CD4-positive, alpha-beta T cell (primary cell): ENCODE data around the gene HS6ST3. TPM values are rescaled to one million over a fixed set of nuclear protein-coding genes. Genes with fewer than 3 reads are reported as not detected.

ENCODE experiments used
- ATAC-seq: fragments of 200-7000 bp; cut with Tn5 transposase; one replicate; pipeline ENCODE4 v1.10.0; 2022; ENCODE audit warnings: mild to moderate bottlenecking; ENCODE audit not compliant: poor library complexity
- CTCF ChIA-PET: fragments of 350-600 bp; sonication (Branson Sonifier 250); formaldehyde crosslinking; loops from one replicate; lab custom pipeline; 2021; ENCODE audit warnings: antibody characterized with exemption, inconsistent platforms; lab: Charles Lee
- POLR2A ChIA-PET: fragments of 350-600 bp; sonication (Branson Sonifier 250); formaldehyde crosslinking; loops from one replicate; lab custom pipeline; 2021; ENCODE audit warnings: antibody characterized with exemption, inconsistent platforms; lab: Charles Lee
- DNase-seq, 14 experiments: peaks; one replicate each; pipeline ENCODE4 v3.0.0-alpha.2; 2013 to 2020; ENCODE audit warnings: mixed read lengths in 2 of 14
- H3K27ac ChIP-seq, 2 donors: one replicate each; pipeline versions ENCODE4 v1.5.1 to v1.7.0; 2013; ENCODE audit warnings: low read length in 2 of 2, low read depth in 1 of 2, mild to moderate bottlenecking in 1 of 2
- H3K27me3 ChIP-seq, 2 experiments: 1 replicate in 1 of 2; 2 replicates in 1 of 2; pipeline versions ENCODE4 v1.6.1 to v1.7.0; 2013; ENCODE audit warnings: low read length in 2 of 2, control low read depth in 1 of 2, mild to moderate bottlenecking in 1 of 2, moderate library complexity in 1 of 2; ENCODE audit not compliant: insufficient read depth in 2 of 2, control insufficient read depth in 1 of 2
- H3K36me3 ChIP-seq: one replicate; pipeline ENCODE4 v1.6.1; 2013; ENCODE audit warnings: low read length, control low read depth; ENCODE audit not compliant: insufficient read depth
- H3K4me1 ChIP-seq: one replicate; pipeline ENCODE4 v1.6.1; 2013; ENCODE audit warnings: low read length, control low read depth; ENCODE audit not compliant: insufficient read depth
- H3K4me3 ChIP-seq: one replicate; pipeline ENCODE4 v1.5.1; 2013; ENCODE audit warnings: mild to moderate bottlenecking, low read length, moderate library complexity
- H3K9me3 ChIP-seq, 2 experiments: 1 replicate in 1 of 2; 2 replicates in 1 of 2; pipeline versions ENCODE4 v1.6.1 to v1.7.0; 2013; ENCODE audit warnings: low read length in 2 of 2, mild to moderate bottlenecking in 2 of 2, control low read depth in 1 of 2, moderate library complexity in 1 of 2; ENCODE audit not compliant: control insufficient read depth in 1 of 2, insufficient read depth in 1 of 2
- H3K27ac Mint-ChIP-seq: one replicate; pipeline ENCODE4 v1.8.0; 2020; ENCODE audit warnings: mixed read lengths
- H3K27me3 Mint-ChIP-seq: one replicate; pipeline ENCODE4 v1.8.0; 2021; ENCODE audit warnings: mixed read lengths
- H3K36me3 Mint-ChIP-seq: one replicate; pipeline ENCODE4 v1.8.0; 2021; ENCODE audit warnings: low read depth, mixed read lengths
- H3K4me1 Mint-ChIP-seq: one replicate; pipeline ENCODE4 v1.8.0; 2021; ENCODE audit warnings: low read depth, mixed read lengths
- H3K4me3 Mint-ChIP-seq: one replicate; pipeline ENCODE4 v1.8.0; 2020; ENCODE audit warnings: mild to moderate bottlenecking, mixed read lengths
- H3K9me3 Mint-ChIP-seq: one replicate; pipeline ENCODE4 v1.8.0; 2020; ENCODE audit warnings: mixed read lengths
- intact Hi-C, 2 experiments: fragments of 100-400 bp; cut with DNase I in 1 of 2; cut with micrococcal nuclease in 1 of 2; formaldehyde crosslinking; loops; one replicate each; pipeline versions ENCODE4 v1.15.1 to v1.9.0; 2023 to 2025; cut with DNase I, micrococcal nuclease
- total RNA-seq, 174 experiments: library from RNA in 2 of 174; stranded (reverse) in 2 of 174; gene quantifications; one replicate each; pipeline ENCODE4 v1.2.3 and lab custom pipeline; 2021 to 2026
- TF ChIP-seq, protein P1 (sequence below): fragments of 200-600 bp; IDR thresholded peaks from one replicate; pipeline ENCODE4 v1.8.0; 2022; ENCODE audit warnings: antibody characterized with exemption, mild to moderate bottlenecking

The HS6ST3 gene
- total RNA-seq, 2 experiments from 2014 or later, result not detected

DNA sequence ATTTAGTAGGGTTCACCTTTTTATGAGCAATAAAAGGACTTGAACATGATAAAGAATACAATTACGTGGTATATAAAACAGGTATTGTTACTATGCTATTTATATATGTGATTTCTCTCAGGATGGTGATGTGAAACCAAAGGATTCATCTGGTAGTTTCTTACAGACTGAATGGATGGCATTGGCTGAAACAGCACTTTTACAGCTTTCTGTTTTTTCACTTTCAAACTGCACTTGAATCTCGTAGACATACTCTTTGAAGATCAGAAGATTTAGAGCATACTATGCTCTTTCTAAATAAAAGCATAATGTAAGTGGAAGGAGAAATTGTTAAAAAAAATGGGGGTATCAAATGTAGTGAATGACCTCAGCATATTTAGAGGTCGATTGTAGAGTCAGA is 354.8 kb downstream of the HS6ST3 start:
- ATAC-seq (no peak), DNase-seq (no peak)
- intact Hi-C loops, result no loop called here
- Mint-ChIP-seq H3K36me3 (no peaks in the 10 kb centered on the region), H3K9me3 (peaks cover 12% of the 10 kb centered on the region), H3K4me1 (no peaks in the 10 kb centered on the region), H3K27me3 (no peaks in the 10 kb centered on the region), H3K27ac (no peak overlapping the region), H3K4me3 (no peak overlapping the region)
- TF ChIP-seq, protein P1, sequence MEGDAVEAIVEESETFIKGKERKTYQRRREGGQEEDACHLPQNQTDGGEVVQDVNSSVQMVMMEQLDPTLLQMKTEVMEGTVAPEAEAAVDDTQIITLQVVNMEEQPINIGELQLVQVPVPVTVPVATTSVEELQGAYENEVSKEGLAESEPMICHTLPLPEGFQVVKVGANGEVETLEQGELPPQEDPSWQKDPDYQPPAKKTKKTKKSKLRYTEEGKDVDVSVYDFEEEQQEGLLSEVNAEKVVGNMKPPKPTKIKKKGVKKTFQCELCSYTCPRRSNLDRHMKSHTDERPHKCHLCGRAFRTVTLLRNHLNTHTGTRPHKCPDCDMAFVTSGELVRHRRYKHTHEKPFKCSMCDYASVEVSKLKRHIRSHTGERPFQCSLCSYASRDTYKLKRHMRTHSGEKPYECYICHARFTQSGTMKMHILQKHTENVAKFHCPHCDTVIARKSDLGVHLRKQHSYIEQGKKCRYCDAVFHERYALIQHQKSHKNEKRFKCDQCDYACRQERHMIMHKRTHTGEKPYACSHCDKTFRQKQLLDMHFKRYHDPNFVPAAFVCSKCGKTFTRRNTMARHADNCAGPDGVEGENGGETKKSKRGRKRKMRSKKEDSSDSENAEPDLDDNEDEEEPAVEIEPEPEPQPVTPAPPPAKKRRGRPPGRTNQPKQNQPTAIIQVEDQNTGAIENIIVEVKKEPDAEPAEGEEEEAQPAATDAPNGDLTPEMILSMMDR, result no peak
- H3K36me3 ChIP-seq, result no peaks in the 10 kb centered on the region
- H3K4me1 ChIP-seq, result no peaks in the 10 kb centered on the region
- no peak overlapping the region for H3K27ac ChIP-seq
- ChIA-PET CTCF (no interaction called here), POLR2A (no interaction called here)
- no peaks in the 10 kb centered on the region for H3K27me3 ChIP-seq
- H3K4me3 ChIP-seq, result no peak overlapping the region
- peaks cover 0 to 4% of the 10 kb centered on the region in 2 experiments for H3K9me3 ChIP-seq

DNA sequence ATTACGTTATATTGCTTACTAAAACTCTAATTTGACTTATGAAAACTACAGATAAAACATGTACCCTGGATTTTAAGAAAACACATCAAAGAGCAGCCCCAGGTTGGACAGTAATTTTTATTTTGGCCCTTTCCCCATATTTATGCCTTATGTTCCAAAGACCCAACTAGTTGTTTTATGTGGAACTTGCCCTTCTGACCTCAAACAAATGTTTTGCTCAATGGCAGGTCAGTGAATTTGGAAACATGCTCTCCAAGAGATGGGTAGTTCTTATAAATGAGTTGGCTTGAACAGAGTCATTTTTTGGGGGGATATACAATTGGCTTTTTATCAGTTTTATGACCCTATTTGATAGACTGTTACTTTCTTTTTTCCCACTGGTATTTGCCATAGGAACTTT is 360.0 kb downstream of the HS6ST3 start:
- ATAC-seq (no peak), DNase-seq (no peak)
- POLR2A ChIA-PET, result no interaction called here
- Histone ChIP-seq H3K27me3 (no peaks in the 10 kb centered on the region), H3K27ac (no peak overlapping the region), H3K9me3 (no peaks in the 10 kb centered on the region), H3K4me3 (no peak overlapping the region), H3K4me1 (no peaks in the 10 kb centered on the region), H3K36me3 (no peaks in the 10 kb centered on the region)
- no peaks in the 10 kb centered on the region for H3K4me1 Mint-ChIP-seq
- no peaks in the 10 kb centered on the region for H3K36me3 Mint-ChIP-seq
- TF ChIP-seq, protein P1, result no peak
- H3K9me3 Mint-ChIP-seq, result peaks cover 4% of the 10 kb centered on the region
- intact Hi-C loops, result no loop called here
- H3K27me3 Mint-ChIP-seq, result no peaks in the 10 kb centered on the region
- H3K4me3 Mint-ChIP-seq, result no peak overlapping the region
- no peak overlapping the region for H3K27ac Mint-ChIP-seq
- CTCF ChIA-PET, result no interaction called here

GRCh38 chr13:96450326-96451020 is 360.6 kb downstream of the HS6ST3 start:
- Mint-ChIP-seq H3K4me1 (no peaks in the 10 kb centered on the region), H3K27me3 (no peaks in the 10 kb centered on the region), H3K9me3 (peaks cover 4% of the 10 kb centered on the region), H3K27ac (no peak overlapping the region), H3K4me3 (no peak overlapping the region), H3K36me3 (no peaks in the 10 kb centered on the region)
- H3K27me3 ChIP-seq, result no peaks in the 10 kb centered on the region
- no peak overlapping the region for H3K27ac ChIP-seq
- DNase-seq (no peak), ATAC-seq (no peak)
- H3K9me3 ChIP-seq, result no peaks in the 10 kb centered on the region
- H3K4me1 ChIP-seq, result no peaks in the 10 kb centered on the region
- intact Hi-C loops, result no loop called here
- CTCF ChIA-PET, result no interaction called here
- no peak overlapping the region for H3K4me3 ChIP-seq
- POLR2A ChIA-PET, result no interaction called here
- TF ChIP-seq, protein P1, result no peak
- no peaks in the 10 kb centered on the region for H3K36me3 ChIP-seq
